ENCODE measurements around the gene CAMTA2. TPM values are rescaled to one million over a fixed set of nuclear protein-coding genes. Genes with fewer than 3 reads are reported as not detected.
A peak's percentile ranks its signal among the peaks of the same experiment; 100 is the strongest.

Gene CAMTA2
- total RNA-seq, 3 donors from 2014 or later, result 87.8 to 141 (median 101) TPM

DNA sequence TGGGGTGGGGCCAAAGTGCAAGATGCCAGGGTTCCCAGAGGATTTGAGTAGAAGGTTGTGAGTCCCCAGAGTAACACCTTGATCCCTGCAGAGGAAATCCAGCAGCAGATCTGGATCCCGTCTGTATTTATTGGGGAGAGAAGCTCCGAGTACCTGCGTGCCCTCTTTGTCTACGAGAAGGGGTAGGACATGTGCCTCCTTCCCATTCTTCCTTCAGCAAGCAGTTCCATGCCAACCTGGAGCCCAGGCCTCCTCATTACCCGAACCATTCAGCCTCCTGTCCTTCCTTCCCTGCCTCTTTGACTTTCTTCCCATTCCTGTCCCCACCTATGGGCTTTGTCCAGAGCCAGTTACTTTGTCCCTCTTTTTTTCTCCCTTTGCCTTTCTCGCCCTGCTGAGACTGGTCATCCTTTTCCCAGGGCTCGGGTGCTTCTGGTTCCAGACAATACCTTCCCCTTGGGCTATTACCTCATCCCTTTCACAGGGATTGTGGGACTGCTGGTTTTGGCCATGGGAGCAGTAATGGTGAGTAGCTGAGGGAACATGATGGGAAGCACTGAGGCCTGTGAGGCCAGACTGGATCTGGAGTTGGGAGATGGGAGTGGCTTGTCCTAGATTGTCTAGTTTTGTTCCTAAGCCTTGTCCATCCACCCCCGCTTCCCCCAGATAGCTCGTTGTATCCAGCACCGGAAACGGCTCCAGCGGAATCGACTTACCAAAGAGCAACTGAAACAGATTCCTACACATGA is 44.5 kb downstream of the CAMTA2 start:
- H3K9me3 Mint-ChIP-seq, result no peaks in the 10 kb centered on the region
- no peaks in the 10 kb centered on the region for H3K27me3 Mint-ChIP-seq (ENCODE audit: low read depth)
- peaks cover 68% of the 10 kb centered on the region for H3K4me1 Mint-ChIP-seq (ENCODE audit: low read depth)
- peaks cover 43% of the 10 kb centered on the region for H3K36me3 Mint-ChIP-seq (ENCODE audit: insufficient read depth)
- DNase-seq, result no peak
- peak overlapping the region; percentile 95 for H3K4me3 Mint-ChIP-seq
- ATAC-seq, result no peak

DNA sequence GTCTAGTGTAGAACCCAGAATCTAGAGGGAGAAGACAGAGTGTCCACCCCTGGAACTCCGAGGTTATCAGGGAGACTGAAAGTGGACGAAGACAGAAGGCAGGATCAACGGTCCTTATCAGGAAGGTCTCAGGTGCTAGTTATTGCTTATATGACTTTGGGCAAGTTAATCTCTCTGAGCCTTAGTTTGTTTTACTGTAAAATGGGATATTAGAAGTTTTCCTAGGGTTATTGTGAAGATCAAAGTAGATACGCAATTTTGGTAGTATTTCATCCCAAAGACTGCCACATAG is 46.2 kb downstream of the CAMTA2 start:
- Mint-ChIP-seq H3K9me3 (no peaks in the 10 kb centered on the region), H3K27me3 (ENCODE audit: low read depth) (no peaks in the 10 kb centered on the region), H3K4me3 (peak overlapping the region; percentile 95), H3K4me1 (ENCODE audit: low read depth) (peaks cover 63% of the 10 kb centered on the region), H3K36me3 (ENCODE audit: insufficient read depth) (peaks cover 36% of the 10 kb centered on the region)
- DNase-seq, result no peak
- no peak for ATAC-seq

DNA sequence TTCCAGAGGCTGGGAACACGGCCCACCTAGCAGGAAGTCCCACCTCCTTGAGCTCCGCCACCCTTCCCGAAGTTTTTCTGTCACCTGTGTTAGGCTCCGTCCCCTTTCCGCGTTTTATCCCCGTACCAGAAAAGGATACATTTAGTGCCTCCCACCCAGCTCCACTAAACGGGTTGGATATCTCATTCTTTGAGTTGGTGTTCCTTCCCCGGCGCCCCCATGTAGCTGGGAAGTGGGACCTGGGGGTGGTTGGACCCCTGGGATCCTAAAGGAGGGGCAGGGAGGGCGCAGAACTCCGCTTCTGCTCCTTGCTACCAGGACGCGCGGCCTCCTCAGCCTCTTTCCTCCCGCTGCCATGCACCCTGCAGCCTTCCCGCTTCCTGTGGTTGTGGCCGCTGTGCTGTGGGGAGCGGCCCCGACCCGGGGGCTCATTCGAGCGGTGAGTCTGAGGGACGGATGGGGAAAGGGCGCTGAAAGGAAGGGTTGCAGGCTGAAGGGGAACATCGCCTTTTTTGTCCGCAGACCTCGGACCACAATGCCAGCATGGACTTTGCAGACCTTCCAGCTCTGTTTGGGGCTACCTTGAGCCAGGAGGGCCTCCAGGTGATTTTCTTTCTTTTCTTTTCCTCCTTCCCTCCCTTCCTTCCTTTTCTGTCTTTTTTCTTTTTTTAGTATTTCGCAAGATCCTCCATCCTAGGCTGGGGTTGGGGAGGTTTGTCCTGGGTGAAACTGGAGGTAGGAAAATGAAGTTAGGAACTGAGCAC is 46.7 kb downstream of the CAMTA2 start:
- peaks cover 65% of the 10 kb centered on the region for H3K4me1 Mint-ChIP-seq (ENCODE audit: low read depth)
- peaks cover 33% of the 10 kb centered on the region for H3K36me3 Mint-ChIP-seq (ENCODE audit: insufficient read depth)
- H3K27me3 Mint-ChIP-seq (ENCODE audit: low read depth), result no peaks in the 10 kb centered on the region
- ATAC-seq (peak; percentile 2), DNase-seq (no peak)
- peak overlapping the region; percentile 95 for H3K4me3 Mint-ChIP-seq
- H3K9me3 Mint-ChIP-seq, result no peaks in the 10 kb centered on the region

GRCh38 chr17:4939796-4940554 is 47.5 kb downstream of the CAMTA2 start, which contains the start of the genes RNF167 and SLC25A11:
TSS of gene RNF167 (plus strand) at chr17:4940268. CDS start at chr17:4940910, 642 bp downstream.
TSS of gene SLC25A11 (minus strand) at chr17:4940046. CDS start at chr17:4939910, 136 bp downstream.
- H3K27me3 Mint-ChIP-seq (ENCODE audit: low read depth), result no peaks in the 10 kb centered on the region
- H3K36me3 Mint-ChIP-seq (ENCODE audit: insufficient read depth), result peaks cover 26% of the 10 kb centered on the region
- H3K4me3 Mint-ChIP-seq, result peak within 1 kb of the TSS; percentile 95
- no peaks in the 10 kb centered on the region for H3K9me3 Mint-ChIP-seq
- H3K4me1 Mint-ChIP-seq (ENCODE audit: low read depth), result peaks cover 57% of the 10 kb centered on the region
- peak; percentile 93 for DNase-seq
- ATAC-seq, result peak; percentile 87 to 88

- ATAC-seq, result peak; percentile 3 to 5
- no peak for DNase-seq
- H3K27me3 Mint-ChIP-seq (ENCODE audit: low read depth), result no peaks in the 10 kb centered on the region
- H3K9me3 Mint-ChIP-seq, result no peaks in the 10 kb centered on the region
- H3K36me3 Mint-ChIP-seq (ENCODE audit: insufficient read depth), result peaks cover 22% of the 10 kb centered on the region
- peak overlapping the region; percentile 95 for H3K4me3 Mint-ChIP-seq
- peaks cover 55% of the 10 kb centered on the region for H3K4me1 Mint-ChIP-seq (ENCODE audit: low read depth)
Observed at GRCh38 chr17:4939546-4939795, 48.0 kb downstream of the CAMTA2 start.

- H3K4me1 Mint-ChIP-seq (ENCODE audit: low read depth), result peaks cover 55% of the 10 kb centered on the region
- H3K4me3 Mint-ChIP-seq, result peak overlapping the region; percentile 95
Observed at GRCh38 chr17:4938688-4939545, 48.6 kb downstream of the CAMTA2 start.

GRCh38 chr17:4938069-4938491 is 49.4 kb downstream of the CAMTA2 start:
- Mint-ChIP-seq H3K4me3 (peak overlapping the region; percentile 95), H3K4me1 (ENCODE audit: low read depth) (peaks cover 54% of the 10 kb centered on the region), H3K36me3 (ENCODE audit: insufficient read depth) (peaks cover 14% of the 10 kb centered on the region), H3K27me3 (ENCODE audit: low read depth) (no peaks in the 10 kb centered on the region), H3K9me3 (no peaks in the 10 kb centered on the region)
- DNase-seq, result no peak
- no peak for ATAC-seq

More at GRCh38 chr17:4938688-4939545, 48.6 kb downstream of the CAMTA2 start:
- ATAC-seq (no peak), DNase-seq (no peak)
- H3K9me3 Mint-ChIP-seq, result no peaks in the 10 kb centered on the region
- peaks cover 17% of the 10 kb centered on the region for H3K36me3 Mint-ChIP-seq (ENCODE audit: insufficient read depth)
- H3K27me3 Mint-ChIP-seq (ENCODE audit: low read depth), result no peaks in the 10 kb centered on the region

GRCh38 chr17:4937553-4937952 is 49.9 kb downstream of the CAMTA2 start:
- Mint-ChIP-seq H3K9me3 (no peaks in the 10 kb centered on the region), H3K36me3 (ENCODE audit: insufficient read depth) (peaks cover 13% of the 10 kb centered on the region), H3K27me3 (ENCODE audit: low read depth) (no peaks in the 10 kb centered on the region), H3K4me3 (peak overlapping the region; percentile 95), H3K4me1 (ENCODE audit: low read depth) (peaks cover 50% of the 10 kb centered on the region)
- ATAC-seq (no peak), DNase-seq (no peak)

GRCh38 chr17:4936436-4936835 is 51.0 kb downstream of the CAMTA2 start:
- DNase-seq, result no peak
- no peak for ATAC-seq
- H3K27me3 Mint-ChIP-seq (ENCODE audit: low read depth), result no peaks in the 10 kb centered on the region
- H3K9me3 Mint-ChIP-seq, result no peaks in the 10 kb centered on the region
- H3K4me3 Mint-ChIP-seq, result no peak overlapping the region
- H3K36me3 Mint-ChIP-seq (ENCODE audit: insufficient read depth), result peaks cover 7% of the 10 kb centered on the region
- peaks cover 43% of the 10 kb centered on the region for H3K4me1 Mint-ChIP-seq (ENCODE audit: low read depth)

DNA sequence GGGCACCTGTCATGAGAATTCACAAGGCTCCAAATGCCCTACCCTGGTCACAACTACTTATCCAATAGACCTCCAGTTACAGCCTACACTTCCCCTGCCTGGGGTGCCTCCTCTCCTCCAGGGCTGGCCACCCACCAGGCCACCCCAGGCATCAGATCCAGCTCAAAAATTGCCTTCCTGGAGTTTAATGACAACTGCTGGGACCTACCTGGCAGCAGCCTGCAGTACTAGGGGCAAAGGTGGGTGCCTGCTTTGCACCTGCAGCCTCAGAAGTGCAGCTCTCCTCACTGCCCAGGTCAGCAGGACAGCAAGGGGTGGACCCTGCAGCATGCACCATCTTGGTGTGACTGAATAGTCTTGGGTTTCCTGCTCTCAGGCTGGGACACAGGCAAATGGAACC is 51.8 kb downstream of the CAMTA2 start:
- H3K4me3 Mint-ChIP-seq, result no peak overlapping the region
- peaks cover 38% of the 10 kb centered on the region for H3K4me1 Mint-ChIP-seq (ENCODE audit: low read depth)

GRCh38 chr17:4934173-4934979 is 53.1 kb downstream of the CAMTA2 start:
- Mint-ChIP-seq H3K4me3 (no peak overlapping the region), H3K4me1 (ENCODE audit: low read depth) (peaks cover 38% of the 10 kb centered on the region), H3K36me3 (ENCODE audit: insufficient read depth) (peaks cover 7% of the 10 kb centered on the region), H3K27me3 (ENCODE audit: low read depth) (no peaks in the 10 kb centered on the region), H3K9me3 (no peaks in the 10 kb centered on the region)
- peak in 1 of 2 donors; percentile 20 for ATAC-seq
- no peak for DNase-seq

More for the DNA sequence above, 51.8 kb downstream of the CAMTA2 start:
- ATAC-seq (no peak), DNase-seq (no peak)
- Mint-ChIP-seq H3K9me3 (no peaks in the 10 kb centered on the region), H3K27me3 (ENCODE audit: low read depth) (no peaks in the 10 kb centered on the region), H3K36me3 (ENCODE audit: insufficient read depth) (peaks cover 7% of the 10 kb centered on the region)

GRCh38 chr17:4933646-4934045 is 53.8 kb downstream of the CAMTA2 start:
- H3K27me3 Mint-ChIP-seq (ENCODE audit: low read depth), result no peaks in the 10 kb centered on the region
- ATAC-seq (no peak), DNase-seq (no peak)
- H3K36me3 Mint-ChIP-seq (ENCODE audit: insufficient read depth), result peaks cover 7% of the 10 kb centered on the region
- H3K4me1 Mint-ChIP-seq (ENCODE audit: low read depth), result peaks cover 31% of the 10 kb centered on the region
- no peak overlapping the region for H3K4me3 Mint-ChIP-seq
- H3K9me3 Mint-ChIP-seq, result no peaks in the 10 kb centered on the region

DNA sequence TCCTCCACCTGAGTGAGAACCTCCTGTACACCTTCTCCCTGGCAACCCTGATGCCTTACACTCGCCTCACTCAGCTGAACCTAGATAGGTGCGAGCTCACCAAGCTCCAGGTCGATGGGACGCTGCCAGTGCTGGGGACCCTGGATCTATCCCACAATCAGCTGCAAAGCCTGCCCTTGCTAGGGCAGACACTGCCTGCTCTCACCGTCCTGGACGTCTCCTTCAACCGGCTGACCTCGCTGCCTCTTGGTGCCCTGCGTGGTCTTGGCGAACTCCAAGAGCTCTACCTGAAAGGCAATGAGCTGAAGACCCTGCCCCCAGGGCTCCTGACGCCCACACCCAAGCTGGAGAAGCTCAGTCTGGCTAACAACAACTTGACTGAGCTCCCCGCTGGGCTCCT is 54.7 kb downstream of the CAMTA2 start:
- H3K9me3 Mint-ChIP-seq, result no peaks in the 10 kb centered on the region
- H3K4me3 Mint-ChIP-seq, result no peak overlapping the region
- ATAC-seq, result no peak
- H3K36me3 Mint-ChIP-seq (ENCODE audit: insufficient read depth), result peaks cover 7% of the 10 kb centered on the region
- no peaks in the 10 kb centered on the region for H3K27me3 Mint-ChIP-seq (ENCODE audit: low read depth)
- DNase-seq, result no peak
- peaks cover 25% of the 10 kb centered on the region for H3K4me1 Mint-ChIP-seq (ENCODE audit: low read depth)
